Duodenal mucosa (tissue), 2 donors: ENCODE measurements around the gene DIDO1.

Experiments used
- H3K27ac ChIP-seq: one replicate; pipeline ENCODE4 v1.7.0; 2013; ENCODE audit warnings: low read depth, low read length
- H3K27me3 ChIP-seq, 2 donors: one replicate each; pipeline ENCODE4 v1.7.0; 2013; ENCODE audit warnings: low read length in 2 of 2, control low read depth in 1 of 2; ENCODE audit not compliant: insufficient read depth in 2 of 2, control insufficient read depth in 1 of 2
- H3K36me3 ChIP-seq, 2 donors: one replicate each; pipeline ENCODE4 v1.7.0; 2013; ENCODE audit warnings: low read length in 2 of 2, control low read depth in 1 of 2; ENCODE audit not compliant: insufficient read depth in 2 of 2, control insufficient read depth in 1 of 2
- H3K4me1 ChIP-seq, 2 donors: one replicate each; pipeline ENCODE4 v1.7.0; 2013; ENCODE audit warnings: low read length in 2 of 2, control low read depth in 1 of 2; ENCODE audit not compliant: insufficient read depth in 2 of 2, control insufficient read depth in 1 of 2
- H3K4me3 ChIP-seq, 2 donors: one replicate each; pipeline ENCODE4 v1.7.0; 2013; ENCODE audit warnings: low read length in 2 of 2, low read depth in 1 of 2
- H3K9ac ChIP-seq, 2 donors: one replicate each; pipeline ENCODE4 v1.7.0; 2013; ENCODE audit warnings: low read length in 2 of 2, low read depth in 1 of 2
- H3K9me3 ChIP-seq, 2 donors: one replicate each; pipeline ENCODE4 v1.7.0; 2013; ENCODE audit warnings: low read length in 2 of 2, control low read depth in 1 of 2; ENCODE audit not compliant: control insufficient read depth in 1 of 2

The DIDO1 gene

GRCh38 chr20:62910217-62910766, 16.0 kb downstream of the DIDO1 start:
- Histone ChIP-seq H3K9ac (no peak overlapping the region), H3K27me3 (no peaks in the 10 kb centered on the region), H3K36me3 (peaks cover 63 to 76% of the 10 kb centered on the region in 2 donors), H3K27ac (no peak overlapping the region), H3K9me3 (no peaks in the 10 kb centered on the region), H3K4me1 (peaks cover 5 to 14% of the 10 kb centered on the region in 2 donors), H3K4me3 (no peak overlapping the region)

- Histone ChIP-seq H3K27me3 (no peaks in the 10 kb centered on the region), H3K9me3 (no peaks in the 10 kb centered on the region), H3K27ac (no peak overlapping the region), H3K4me1 (peaks cover 0 to 6% of the 10 kb centered on the region in 2 donors), H3K36me3 (peaks cover 71 to 86% of the 10 kb centered on the region in 2 donors), H3K9ac (no peak overlapping the region), H3K4me3 (no peak overlapping the region)
These were observed 17.1 kb downstream of the DIDO1 start for GRCh38 chr20:62908971-62909791.

GRCh38 chr20:62907384-62908317, 18.7 kb downstream of the DIDO1 start:
- no peaks in the 10 kb centered on the region for H3K4me1 ChIP-seq
- H3K9me3 ChIP-seq, result no peaks in the 10 kb centered on the region
- no peak overlapping the region for H3K27ac ChIP-seq
- peaks cover 77 to 94% of the 10 kb centered on the region in 2 donors for H3K36me3 ChIP-seq
- H3K9ac ChIP-seq, result no peak overlapping the region
- H3K4me3 ChIP-seq, result no peak overlapping the region
- no peaks in the 10 kb centered on the region for H3K27me3 ChIP-seq

GRCh38 chr20:62906647-62907375, 19.5 kb downstream of the DIDO1 start:
- Histone ChIP-seq H3K36me3 (peaks cover 79 to 98% of the 10 kb centered on the region in 2 donors), H3K27ac (no peak overlapping the region), H3K9ac (no peak overlapping the region), H3K4me3 (no peak overlapping the region), H3K4me1 (no peaks in the 10 kb centered on the region), H3K9me3 (no peaks in the 10 kb centered on the region), H3K27me3 (no peaks in the 10 kb centered on the region)

DNA sequence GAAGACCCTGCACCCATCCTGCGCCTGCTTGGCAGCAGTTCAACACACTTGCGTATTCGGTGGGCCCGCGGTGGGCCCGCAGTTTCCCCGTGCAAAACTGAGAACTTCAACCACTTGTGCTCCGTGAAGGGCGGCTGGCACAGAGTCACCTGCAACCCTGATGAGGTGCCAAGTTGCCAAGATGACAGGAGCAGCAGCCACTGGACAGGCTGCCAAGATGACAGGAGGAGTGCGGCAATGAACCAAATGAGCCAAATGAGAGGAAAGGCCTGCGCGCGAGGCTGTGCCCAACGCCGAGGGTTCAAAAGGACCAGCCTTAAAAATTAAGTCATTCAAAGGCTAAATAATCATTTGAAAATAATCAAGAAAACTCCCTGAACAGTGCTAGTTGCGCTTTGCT, 20.1 kb downstream of the DIDO1 start:
- Histone ChIP-seq H3K9me3 (no peaks in the 10 kb centered on the region), H3K9ac (no peak overlapping the region), H3K27me3 (no peaks in the 10 kb centered on the region), H3K27ac (no peak overlapping the region), H3K36me3 (peaks cover 79 to 97% of the 10 kb centered on the region in 2 donors), H3K4me3 (no peak overlapping the region), H3K4me1 (peaks cover 1 to 2% of the 10 kb centered on the region in 2 donors)

GRCh38 chr20:62905536-62906117, 20.7 kb downstream of the DIDO1 start:
- Histone ChIP-seq H3K4me1 (peaks cover 7% of the 10 kb centered on the region in 2 donors), H3K36me3 (peaks cover 75 to 97% of the 10 kb centered on the region in 2 donors), H3K27me3 (no peaks in the 10 kb centered on the region), H3K9me3 (no peaks in the 10 kb centered on the region), H3K4me3 (no peak overlapping the region), H3K9ac (no peak overlapping the region), H3K27ac (no peak overlapping the region)

- H3K4me1 ChIP-seq, result peaks cover 31 to 32% of the 10 kb centered on the region in 2 donors
- H3K4me3 ChIP-seq, result no peak overlapping the region
- no peak overlapping the region for H3K27ac ChIP-seq
- H3K27me3 ChIP-seq, result no peaks in the 10 kb centered on the region
- H3K9ac ChIP-seq, result no peak overlapping the region
- no peaks in the 10 kb centered on the region for H3K9me3 ChIP-seq
- H3K36me3 ChIP-seq, result peaks cover 56 to 72% of the 10 kb centered on the region in 2 donors
These were observed 23.2 kb downstream of the DIDO1 start for GRCh38 chr20:62902926-62903615.

DNA sequence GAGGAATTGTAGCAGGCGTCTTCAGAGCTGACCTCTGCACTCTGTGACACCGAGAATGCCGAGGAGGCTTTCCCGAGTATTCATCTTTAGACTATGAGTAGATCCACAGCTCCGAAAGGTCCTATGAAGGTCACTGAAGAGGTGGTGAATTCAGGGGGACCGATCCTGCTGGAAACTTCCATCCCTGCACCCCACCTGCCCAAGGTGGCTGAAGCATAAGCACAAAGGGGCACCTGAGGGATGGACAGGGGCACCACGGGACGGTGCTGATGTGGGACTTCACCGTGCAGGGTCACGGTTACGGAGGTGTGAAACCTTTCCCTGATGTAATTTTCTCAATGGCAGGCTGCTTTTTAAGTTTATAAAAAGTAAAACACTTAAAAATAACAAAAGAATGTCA, 24.4 kb downstream of the DIDO1 start:
- Histone ChIP-seq H3K4me1 (peaks cover 31 to 32% of the 10 kb centered on the region in 2 donors), H3K36me3 (peaks cover 46 to 64% of the 10 kb centered on the region in 2 donors), H3K27me3 (no peaks in the 10 kb centered on the region), H3K9me3 (no peaks in the 10 kb centered on the region), H3K4me3 (no peak overlapping the region), H3K27ac (no peak overlapping the region), H3K9ac (no peak overlapping the region)
